GM23338 (cell line): ENCODE data around the gene GRAMD1B.

ENCODE experiments used
- CREB1 ChIP-seq: fragments of 250-450 bp; sonication (Bioruptor Pico); IDR thresholded peaks from 2 replicates; pipeline ENCODE4 v1.5.0; 2020; ENCODE audit warnings: low read depth, mild to moderate bottlenecking, moderate library complexity
- EZH2 ChIP-seq: fragments of 200-600 bp; sonication (generic); IDR thresholded peaks from one replicate; pipeline ENCODE4 v1.8.0; 2017; ENCODE audit warnings: antibody characterized with exemption, mild to moderate bottlenecking, low read depth; ENCODE audit not compliant: unreplicated experiment
- EZH2phosphoT487 ChIP-seq: fragments of 200-600 bp; sonication (generic); IDR thresholded peaks from one replicate; pipeline ENCODE4 v1.8.1; 2018; ENCODE audit warnings: antibody characterized with exemption; ENCODE audit not compliant: unreplicated experiment
- JUNB ChIP-seq: IDR thresholded peaks from one replicate; pipeline ENCODE4 v1.6.1; 2016; ENCODE audit warnings: antibody characterized with exemption; ENCODE audit not compliant: unreplicated experiment
- ZNF114 ChIP-seq: fragments of 250-450 bp; sonication (Bioruptor Pico); IDR thresholded peaks from 2 replicates; pipeline ENCODE4 v1.5.0; 2020; ENCODE audit warnings: mild to moderate bottlenecking, moderate library complexity
- TF ChIP-seq, protein P1 (sequence below), 2 experiments: fragments of 200-600 bp in 1 of 2; sonication (generic) in 1 of 2; conservative IDR thresholded peaks; 2 replicates each; pipeline versions ENCODE4 v1.5.1 to v1.6.1; 2016 to 2017; ENCODE audit warnings: antibody characterized with exemption in 2 of 2, low read depth in 2 of 2, mild to moderate bottlenecking in 2 of 2, moderate library complexity in 1 of 2
- TF ChIP-seq, protein P2 (sequence below): IDR thresholded peaks from 2 replicates; pipeline ENCODE4 v1.6.1; 2016; ENCODE audit warnings: antibody characterized with exemption
- TF ChIP-seq, protein P3 (sequence below): IDR thresholded peaks from one replicate; pipeline ENCODE4 v1.6.1; 2018; ENCODE audit warnings: antibody characterized with exemption; ENCODE audit not compliant: unreplicated experiment

DNA sequence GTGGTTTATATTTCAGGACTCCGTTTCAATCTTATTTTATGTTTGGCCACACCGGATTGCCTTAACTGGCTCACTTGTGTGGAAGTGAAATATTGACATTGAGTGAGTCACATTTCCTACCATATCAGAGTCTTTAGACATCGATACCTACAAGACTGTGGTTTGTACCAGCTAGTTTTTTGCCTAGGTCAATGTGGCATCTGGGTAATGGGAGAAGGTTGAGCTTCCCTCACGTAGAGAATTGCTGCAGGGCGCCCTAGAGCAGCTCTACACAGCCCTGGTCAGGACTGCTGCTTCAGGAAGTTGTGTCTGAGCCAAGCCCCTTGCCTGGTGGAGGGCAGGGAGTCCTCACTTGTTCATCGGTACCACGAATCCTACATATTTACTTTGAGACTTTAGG lies 1.6 kb downstream of the GRAMD1B start:
- TF ChIP-seq, protein P1, sequence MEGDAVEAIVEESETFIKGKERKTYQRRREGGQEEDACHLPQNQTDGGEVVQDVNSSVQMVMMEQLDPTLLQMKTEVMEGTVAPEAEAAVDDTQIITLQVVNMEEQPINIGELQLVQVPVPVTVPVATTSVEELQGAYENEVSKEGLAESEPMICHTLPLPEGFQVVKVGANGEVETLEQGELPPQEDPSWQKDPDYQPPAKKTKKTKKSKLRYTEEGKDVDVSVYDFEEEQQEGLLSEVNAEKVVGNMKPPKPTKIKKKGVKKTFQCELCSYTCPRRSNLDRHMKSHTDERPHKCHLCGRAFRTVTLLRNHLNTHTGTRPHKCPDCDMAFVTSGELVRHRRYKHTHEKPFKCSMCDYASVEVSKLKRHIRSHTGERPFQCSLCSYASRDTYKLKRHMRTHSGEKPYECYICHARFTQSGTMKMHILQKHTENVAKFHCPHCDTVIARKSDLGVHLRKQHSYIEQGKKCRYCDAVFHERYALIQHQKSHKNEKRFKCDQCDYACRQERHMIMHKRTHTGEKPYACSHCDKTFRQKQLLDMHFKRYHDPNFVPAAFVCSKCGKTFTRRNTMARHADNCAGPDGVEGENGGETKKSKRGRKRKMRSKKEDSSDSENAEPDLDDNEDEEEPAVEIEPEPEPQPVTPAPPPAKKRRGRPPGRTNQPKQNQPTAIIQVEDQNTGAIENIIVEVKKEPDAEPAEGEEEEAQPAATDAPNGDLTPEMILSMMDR (conservative IDR thresholded peaks at IDR 0.05; ENCODE audit: low read depth in 2 of 2): no peak
- TF ChIP-seq EZH2phosphoT487 (no peak), ZNF114 (CRISPR knock-in tag) (no peak), JUNB (no peak), CREB1 (no peak), EZH2 (no peak)
- TF ChIP-seq, protein P2, sequence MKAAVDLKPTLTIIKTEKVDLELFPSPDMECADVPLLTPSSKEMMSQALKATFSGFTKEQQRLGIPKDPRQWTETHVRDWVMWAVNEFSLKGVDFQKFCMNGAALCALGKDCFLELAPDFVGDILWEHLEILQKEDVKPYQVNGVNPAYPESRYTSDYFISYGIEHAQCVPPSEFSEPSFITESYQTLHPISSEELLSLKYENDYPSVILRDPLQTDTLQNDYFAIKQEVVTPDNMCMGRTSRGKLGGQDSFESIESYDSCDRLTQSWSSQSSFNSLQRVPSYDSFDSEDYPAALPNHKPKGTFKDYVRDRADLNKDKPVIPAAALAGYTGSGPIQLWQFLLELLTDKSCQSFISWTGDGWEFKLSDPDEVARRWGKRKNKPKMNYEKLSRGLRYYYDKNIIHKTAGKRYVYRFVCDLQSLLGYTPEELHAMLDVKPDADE: no peak
- TF ChIP-seq, protein P3, sequence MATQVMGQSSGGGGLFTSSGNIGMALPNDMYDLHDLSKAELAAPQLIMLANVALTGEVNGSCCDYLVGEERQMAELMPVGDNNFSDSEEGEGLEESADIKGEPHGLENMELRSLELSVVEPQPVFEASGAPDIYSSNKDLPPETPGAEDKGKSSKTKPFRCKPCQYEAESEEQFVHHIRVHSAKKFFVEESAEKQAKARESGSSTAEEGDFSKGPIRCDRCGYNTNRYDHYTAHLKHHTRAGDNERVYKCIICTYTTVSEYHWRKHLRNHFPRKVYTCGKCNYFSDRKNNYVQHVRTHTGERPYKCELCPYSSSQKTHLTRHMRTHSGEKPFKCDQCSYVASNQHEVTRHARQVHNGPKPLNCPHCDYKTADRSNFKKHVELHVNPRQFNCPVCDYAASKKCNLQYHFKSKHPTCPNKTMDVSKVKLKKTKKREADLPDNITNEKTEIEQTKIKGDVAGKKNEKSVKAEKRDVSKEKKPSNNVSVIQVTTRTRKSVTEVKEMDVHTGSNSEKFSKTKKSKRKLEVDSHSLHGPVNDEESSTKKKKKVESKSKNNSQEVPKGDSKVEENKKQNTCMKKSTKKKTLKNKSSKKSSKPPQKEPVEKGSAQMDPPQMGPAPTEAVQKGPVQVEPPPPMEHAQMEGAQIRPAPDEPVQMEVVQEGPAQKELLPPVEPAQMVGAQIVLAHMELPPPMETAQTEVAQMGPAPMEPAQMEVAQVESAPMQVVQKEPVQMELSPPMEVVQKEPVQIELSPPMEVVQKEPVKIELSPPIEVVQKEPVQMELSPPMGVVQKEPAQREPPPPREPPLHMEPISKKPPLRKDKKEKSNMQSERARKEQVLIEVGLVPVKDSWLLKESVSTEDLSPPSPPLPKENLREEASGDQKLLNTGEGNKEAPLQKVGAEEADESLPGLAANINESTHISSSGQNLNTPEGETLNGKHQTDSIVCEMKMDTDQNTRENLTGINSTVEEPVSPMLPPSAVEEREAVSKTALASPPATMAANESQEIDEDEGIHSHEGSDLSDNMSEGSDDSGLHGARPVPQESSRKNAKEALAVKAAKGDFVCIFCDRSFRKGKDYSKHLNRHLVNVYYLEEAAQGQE: no peak
